HG03159 (cell line): ENCODE results near the gene FGF5.
"Not testable (repeated sequence)": the region's sequence is repeated elsewhere in the genome, so short reads cannot be mapped to it uniquely, and the experiment has no call there.

ENCODE experiments used
- ATAC-seq: cut with Tn5 transposase; IDR thresholded peaks from one replicate; pipeline ENCODE4 v1.9.1; 2021; ENCODE audit warnings: mild to moderate bottlenecking, moderate library complexity; ENCODE audit not compliant: unreplicated experiment

Gene FGF5

DNA sequence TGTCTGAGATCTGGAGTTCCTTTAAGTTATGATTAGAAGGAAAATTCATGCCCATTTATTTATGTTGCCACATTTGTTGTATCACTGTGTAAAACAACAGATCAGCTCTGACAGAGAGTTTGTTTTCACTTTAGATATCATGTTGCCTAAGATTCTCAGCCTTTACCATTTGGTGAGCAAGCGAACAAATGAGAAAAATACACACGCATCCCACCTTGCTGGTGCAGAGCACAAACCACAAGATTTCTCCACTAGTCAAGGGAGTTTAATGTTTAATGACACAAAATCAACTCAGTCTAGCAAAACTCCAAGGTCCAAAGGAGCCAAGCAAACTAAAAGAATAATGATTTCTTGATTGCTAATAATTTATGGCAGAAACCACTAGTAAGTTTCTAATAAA is 27.7 kb downstream of the FGF5 start:
- ATAC-seq, result no peak

GRCh38 chr4:80295336-80295735 is 28.9 kb downstream of the FGF5 start:
- no peak for ATAC-seq

DNA sequence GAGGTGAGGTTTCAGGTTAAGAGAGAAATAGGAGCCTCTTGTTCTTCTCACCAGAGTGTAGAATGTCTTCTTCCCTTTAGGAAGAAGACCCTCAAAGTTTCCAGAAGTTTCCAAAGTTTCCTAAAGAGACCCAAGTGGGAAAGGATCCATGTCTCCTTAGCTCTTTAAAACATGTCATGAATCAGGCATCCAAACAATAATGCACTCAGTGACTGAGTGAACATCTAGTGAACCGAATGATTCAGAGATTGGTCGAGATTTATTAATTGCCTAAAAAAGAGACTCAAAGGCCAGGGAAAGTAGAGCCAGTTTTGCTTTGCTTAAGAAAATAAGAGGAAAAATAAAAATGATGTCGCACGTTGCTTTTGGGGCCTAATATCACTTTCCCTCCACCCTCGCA is 29.4 kb downstream of the FGF5 start:
- no peak for ATAC-seq

GRCh38 chr4:80301884-80302283 is 35.4 kb downstream of the FGF5 start:
- no peak for ATAC-seq

DNA sequence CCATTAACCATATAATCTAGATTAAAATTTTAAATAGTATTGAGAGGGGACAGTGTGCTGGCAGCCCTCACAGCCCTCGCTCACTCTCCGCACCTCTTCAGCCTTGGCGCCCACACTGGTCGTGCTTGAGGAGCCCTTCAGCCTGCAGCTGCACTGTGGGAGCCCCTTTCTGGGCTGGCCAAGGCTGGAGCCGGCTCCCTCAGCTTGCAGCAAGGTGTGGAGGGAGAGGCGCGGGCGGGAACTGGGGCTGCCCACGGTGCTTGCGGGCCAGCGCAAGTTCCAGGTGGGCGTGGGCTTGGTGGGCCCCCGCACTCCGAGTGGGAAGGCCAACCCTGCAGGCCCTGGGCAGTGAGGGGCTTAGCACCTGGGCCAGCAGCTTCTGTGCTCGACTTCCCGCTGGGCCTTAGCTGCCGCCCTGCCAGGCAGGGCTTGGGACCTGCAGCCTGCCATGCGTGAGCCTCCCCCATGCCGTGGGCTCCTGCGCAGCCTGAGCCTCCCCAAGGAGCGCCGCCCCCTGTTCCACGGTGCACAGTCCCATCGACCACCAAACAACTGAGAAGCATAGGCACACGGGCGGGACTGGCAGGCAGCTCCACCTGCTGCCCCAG is 36.3 kb downstream of the FGF5 start:
- no peak for ATAC-seq

DNA sequence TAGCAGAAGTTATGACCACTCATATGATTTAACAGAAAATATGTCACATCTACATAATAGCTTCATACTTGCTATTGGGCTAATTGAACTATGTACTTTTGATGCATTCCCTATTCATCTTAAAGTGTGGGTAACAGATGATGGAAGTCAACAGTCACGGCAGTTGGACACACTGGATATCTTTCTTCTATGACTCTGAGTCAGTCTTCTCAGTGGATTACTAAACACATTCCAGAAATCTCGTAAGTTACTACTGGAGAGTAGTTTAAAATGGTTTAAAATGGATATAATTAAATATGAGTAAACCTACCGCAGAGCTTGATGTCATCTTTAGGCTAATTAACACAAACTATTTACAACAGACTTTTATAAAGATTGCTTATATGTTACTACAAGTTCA is 39.0 kb downstream of the FGF5 start:
- no peak for ATAC-seq

DNA sequence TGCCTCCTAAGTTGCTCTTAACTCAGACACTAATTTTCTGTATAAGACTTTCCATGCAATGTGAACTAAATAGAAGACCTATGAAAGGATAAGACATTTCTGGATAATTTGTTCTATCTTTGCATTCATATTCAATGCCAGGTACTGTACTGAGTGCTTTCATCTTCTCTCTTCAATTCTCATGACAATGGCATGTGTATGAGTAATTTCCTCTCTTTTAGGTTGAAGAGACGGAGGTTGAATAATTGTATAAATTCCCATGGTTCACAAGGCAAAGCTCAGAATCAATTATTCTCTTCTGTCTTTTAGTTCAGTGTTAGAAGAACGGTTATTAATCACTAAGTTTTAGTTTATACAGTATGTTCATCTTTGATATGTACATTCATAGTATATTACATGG is 39.8 kb downstream of the FGF5 start:
- no peak for ATAC-seq

- no peak for ATAC-seq
Measured at GRCh38 chr4:80307183-80307735, 40.8 kb downstream of the FGF5 start.

DNA sequence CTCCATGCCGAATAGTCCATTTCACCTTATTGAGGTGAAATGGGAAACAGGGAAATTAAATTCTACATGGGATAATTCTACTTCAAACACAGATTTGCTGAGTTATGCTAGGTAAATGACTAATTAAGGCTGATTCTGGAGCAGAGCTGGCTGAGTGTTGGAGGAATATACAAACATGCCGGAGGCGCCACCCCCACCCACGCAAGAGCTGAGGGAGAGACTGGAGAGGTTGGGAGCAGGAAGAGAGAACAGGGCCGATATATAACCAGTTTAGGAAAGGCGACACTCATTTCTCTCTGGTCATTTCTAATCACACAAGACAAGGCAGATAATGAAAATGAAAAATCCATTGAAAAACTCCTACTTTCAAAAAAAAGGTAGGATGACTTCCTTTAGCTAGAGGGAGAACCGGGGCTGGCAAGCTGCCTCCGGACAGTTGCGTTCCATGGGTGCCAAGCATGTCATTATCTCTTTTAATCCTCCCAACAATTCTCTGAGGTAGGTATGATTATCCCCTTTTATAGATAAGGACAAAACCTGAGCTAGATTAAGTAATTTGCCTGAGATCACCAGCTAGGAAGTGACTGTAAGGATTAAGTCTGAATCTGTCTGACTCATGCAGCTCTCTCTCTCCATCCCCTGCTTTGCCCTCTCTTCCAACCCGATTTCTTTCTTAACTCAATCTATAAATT is 41.5 kb downstream of the FGF5 start:
- no peak for ATAC-seq

DNA sequence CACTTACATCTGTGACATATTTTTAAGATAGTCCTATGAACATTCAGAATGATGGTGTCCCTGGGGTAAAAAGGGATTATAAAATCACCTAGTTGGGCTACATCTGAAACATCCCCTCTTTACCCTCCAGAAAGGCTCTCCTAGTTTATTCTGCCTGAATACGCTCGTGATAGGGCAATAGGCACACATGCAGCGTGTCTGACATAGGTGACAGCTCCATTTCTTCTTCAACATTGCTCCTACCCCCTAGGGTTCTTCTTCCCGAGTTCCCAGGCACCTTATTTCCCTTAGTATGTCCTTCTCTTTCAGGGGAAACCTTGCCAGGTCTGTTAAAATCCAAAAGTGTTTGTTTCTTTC is 42.0 kb downstream of the FGF5 start:
- ATAC-seq, result no peak

DNA sequence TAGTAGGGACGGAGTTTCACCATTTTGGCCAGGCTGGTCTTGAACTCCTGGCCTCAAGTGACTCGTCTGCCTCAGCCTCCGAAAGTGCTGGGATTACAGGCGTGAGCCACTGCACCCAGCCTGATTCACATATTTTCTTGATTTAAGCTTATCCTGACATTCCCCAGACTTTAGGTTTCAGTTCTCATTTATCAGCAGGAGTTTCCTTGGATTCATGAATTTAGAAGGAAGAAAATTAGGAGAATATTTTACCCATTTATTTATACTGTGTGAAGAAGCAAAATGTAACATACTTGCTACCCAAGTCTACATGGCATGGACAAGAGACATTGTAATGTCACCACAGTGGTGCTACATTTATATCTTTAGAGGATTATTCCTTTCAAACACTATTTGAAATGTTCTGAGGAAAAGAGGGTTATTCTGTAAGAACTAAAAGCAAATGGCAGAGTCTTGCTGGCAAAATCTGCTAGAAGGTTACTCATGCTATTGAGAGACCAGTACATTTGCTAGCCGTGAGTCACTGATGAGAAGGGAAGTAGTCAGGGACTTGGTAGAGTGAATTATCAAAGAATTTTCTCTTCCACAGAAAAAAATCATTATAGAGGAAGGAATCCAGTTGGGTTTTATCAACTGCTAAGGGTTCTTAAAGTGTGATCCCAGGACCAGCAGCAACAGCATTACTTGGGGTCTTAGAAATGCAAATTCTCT is 43.0 kb downstream of the FGF5 start:
- no peak for ATAC-seq

GRCh38 chr4:80311130-80311529 is 44.7 kb downstream of the FGF5 start:
- no peak for ATAC-seq

GRCh38 chr4:80312124-80312523 is 45.7 kb downstream of the FGF5 start:
- ATAC-seq, result no peak

- ATAC-seq, result no peak
Measured at GRCh38 chr4:80313627-80314026, 47.2 kb downstream of the FGF5 start.

DNA sequence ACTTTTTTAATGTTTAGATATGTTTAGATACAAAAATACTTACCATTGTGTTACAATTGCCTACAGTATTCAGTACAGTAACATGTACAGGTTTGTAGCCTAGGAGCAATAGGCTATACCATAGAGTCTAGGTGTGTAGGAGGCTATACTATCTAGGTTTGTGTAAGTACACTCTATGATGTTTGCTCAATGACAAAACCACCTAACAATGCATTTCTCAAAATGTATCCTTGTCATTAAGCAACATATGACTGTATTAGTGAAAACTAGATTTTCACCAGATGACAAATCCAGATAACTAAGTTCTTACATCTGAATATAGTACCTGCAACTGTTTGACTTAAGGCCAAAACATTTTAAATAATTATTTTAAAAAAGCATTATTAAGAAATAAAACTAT is 49.4 kb downstream of the FGF5 start:
- not testable (repeated sequence) for ATAC-seq

GRCh38 chr4:80321341-80321740 is 54.9 kb downstream of the FGF5 start:
- ATAC-seq, result no peak

- ATAC-seq, result no peak
Measured at GRCh38 chr4:80321776-80322175, 55.3 kb downstream of the FGF5 start.

DNA sequence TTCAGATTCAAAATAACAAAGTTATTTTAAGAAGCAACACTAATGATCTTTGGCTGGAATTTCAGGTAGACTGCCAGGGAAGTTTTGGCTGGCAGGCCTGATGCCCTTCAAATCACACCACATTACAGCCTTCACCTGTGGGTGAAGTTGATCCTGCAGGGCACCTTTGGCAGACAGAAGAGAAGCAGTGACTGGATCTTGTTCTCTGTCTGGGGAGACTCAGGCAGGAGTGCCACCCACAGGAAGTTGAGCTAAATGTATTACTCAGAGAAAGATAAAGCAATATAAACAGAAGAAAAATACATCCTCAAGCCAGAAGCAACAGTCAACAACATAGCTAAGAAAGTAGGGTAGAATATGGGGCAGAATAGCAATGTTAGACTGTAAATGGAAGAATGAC is 56.3 kb downstream of the FGF5 start:
- no peak for ATAC-seq

- no peak for ATAC-seq
Measured at GRCh38 chr4:80324171-80324570, 57.7 kb downstream of the FGF5 start.

- no peak for ATAC-seq
Measured at GRCh38 chr4:80331693-80332092, 65.2 kb downstream of the FGF5 start.

DNA sequence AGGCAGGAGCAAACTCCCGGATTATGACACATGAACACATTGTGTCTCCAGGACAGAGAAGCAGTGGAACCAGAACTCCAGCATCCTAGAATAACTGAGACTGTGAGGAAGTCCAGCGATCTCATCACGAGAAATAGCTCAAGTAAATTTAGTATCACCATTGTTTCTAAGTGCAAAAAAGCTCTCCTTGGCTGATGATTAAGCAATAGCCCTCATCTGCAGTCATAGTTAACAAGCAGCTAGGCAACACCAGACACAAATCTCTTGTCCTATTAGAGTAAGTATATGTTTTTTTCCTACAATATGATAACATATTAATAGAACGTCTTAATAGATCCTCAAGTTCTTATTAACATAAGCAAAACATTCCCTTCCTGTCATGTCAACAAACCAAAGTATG is 66.7 kb downstream of the FGF5 start:
- ATAC-seq, result no peak

DNA sequence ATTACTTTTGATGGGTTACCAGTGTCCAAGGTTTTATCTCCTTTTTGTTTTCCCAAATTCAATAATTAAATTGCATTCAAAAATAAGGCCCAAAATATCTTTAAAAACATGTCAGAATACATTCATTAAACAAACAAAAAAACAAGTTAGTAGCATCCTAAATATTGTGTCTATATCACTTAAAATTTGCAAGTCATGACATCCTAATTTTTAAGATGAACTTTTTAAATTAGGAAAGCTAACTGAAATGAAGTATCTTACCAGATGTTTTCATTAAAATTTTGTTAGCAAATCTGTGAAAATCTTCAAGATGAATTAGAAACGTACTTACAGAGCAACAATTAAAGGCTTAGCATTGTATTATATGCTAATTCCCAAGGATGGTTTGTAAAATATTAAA is 68.1 kb downstream of the FGF5 start:
- ATAC-seq, result no peak
